ENCODE results near the gene ZNF618.

DNA sequence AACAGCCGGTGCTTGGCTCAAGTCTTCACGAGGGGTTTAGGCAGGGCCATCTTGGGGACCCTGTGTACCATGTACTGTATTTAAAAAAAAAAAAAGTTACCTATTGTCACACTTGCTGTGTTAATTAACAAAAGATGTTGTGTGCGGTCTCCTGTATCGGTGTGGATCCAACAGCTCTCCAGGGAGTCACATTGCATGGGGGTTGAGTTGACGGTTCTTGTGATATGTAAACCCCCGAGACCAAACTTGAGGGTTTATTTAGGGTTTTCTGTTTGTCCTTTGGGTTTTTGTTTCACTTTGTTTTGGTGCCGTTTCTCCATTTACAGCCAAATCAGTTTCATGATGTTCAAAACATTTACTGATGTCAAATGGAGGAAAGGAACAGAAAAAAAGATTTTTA lies 179.8 kb downstream of the ZNF618 start:
- TF ChIP-seq, protein P1, sequence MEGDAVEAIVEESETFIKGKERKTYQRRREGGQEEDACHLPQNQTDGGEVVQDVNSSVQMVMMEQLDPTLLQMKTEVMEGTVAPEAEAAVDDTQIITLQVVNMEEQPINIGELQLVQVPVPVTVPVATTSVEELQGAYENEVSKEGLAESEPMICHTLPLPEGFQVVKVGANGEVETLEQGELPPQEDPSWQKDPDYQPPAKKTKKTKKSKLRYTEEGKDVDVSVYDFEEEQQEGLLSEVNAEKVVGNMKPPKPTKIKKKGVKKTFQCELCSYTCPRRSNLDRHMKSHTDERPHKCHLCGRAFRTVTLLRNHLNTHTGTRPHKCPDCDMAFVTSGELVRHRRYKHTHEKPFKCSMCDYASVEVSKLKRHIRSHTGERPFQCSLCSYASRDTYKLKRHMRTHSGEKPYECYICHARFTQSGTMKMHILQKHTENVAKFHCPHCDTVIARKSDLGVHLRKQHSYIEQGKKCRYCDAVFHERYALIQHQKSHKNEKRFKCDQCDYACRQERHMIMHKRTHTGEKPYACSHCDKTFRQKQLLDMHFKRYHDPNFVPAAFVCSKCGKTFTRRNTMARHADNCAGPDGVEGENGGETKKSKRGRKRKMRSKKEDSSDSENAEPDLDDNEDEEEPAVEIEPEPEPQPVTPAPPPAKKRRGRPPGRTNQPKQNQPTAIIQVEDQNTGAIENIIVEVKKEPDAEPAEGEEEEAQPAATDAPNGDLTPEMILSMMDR (IDR thresholded peaks at IDR 0.05; ENCODE audit: borderline replicate concordance, extremely low read depth, low read length, poor library complexity, severe bottlenecking), result no peak
- TF ChIP-seq EZH2 (IDR thresholded peaks at IDR 0.05; ENCODE audit: borderline replicate concordance, low read depth, low read length, severe bottlenecking), result no peak
